Adrenal gland (tissue), 12 donors: ENCODE measurements around the gene C3. TPM values are rescaled to one million over a fixed set of nuclear protein-coding genes. Genes with fewer than 3 reads are reported as not detected.

Source experiments
- DNase-seq, 7 donors: peaks; one replicate each; pipeline ENCODE4 v3.0.0-alpha.2; 2019 to 2020
- H3K27ac ChIP-seq, 5 donors: fragments of 200-600 bp; sonication (generic) in 4 of 5; 1 replicate in 3 of 5; 2 replicates in 2 of 5; pipeline versions ENCODE4 v1.5.1 to v1.8.0; 2016 to 2020; ENCODE audit warnings: mild to moderate bottlenecking in 1 of 5
- H3K27me3 ChIP-seq: fragments of 200-600 bp; 2 replicates; pipeline ENCODE4 v1.8.0; 2021
- H3K36me3 ChIP-seq, 2 donors: fragments of 200-600 bp; replicated peaks in 1 of 2; 1 replicate in 1 of 2; 2 replicates in 1 of 2; pipeline versions ENCODE4 v1.5.1 to v1.8.0; 2018 to 2022
- H3K4me1 ChIP-seq, 2 donors: fragments of 200-600 bp; replicated peaks in 1 of 2; 1 replicate in 1 of 2; 2 replicates in 1 of 2; pipeline versions ENCODE4 v1.5.1 to v1.8.0; 2018 to 2021
- H3K4me3 ChIP-seq, 4 donors: fragments of 200-600 bp; sonication (generic) in 3 of 4; one replicate each; pipeline ENCODE4 v1.5.1; 2016 to 2018
- H3K9me3 ChIP-seq, 3 donors: fragments of 200-600 bp; sonication (generic) in 1 of 3; replicated peaks in 1 of 3; 1 replicate in 2 of 3; 2 replicates in 1 of 3; pipeline versions ENCODE4 v1.5.1 to v1.8.0; 2016 to 2021
- POLR2A ChIP-seq, 2 donors: fragments of 450-650 bp; IDR thresholded peaks; one replicate each; pipeline ENCODE4 v1.6.1; 2017; ENCODE audit warnings: antibody characterized with exemption in 2 of 2, mild to moderate bottlenecking in 2 of 2, moderate library complexity in 1 of 2
- WGBS, 4 donors: extraction: QIAGEN DNeasy Blood & Tissue Kit in 2 of 4; methylation state at CpG; one replicate each; pipeline versions ENCODE4 v1.1.5 to v1.1.7; 2013 to 2017; 5-methylcytosine and 5-hydroxymethylcytosine counted together
- intact Hi-C, 2 donors: fragments of 100-400 bp; cut with DNase I; formaldehyde crosslinking; loops; one replicate each; pipeline versions ENCODE4 v1.14.1 to v1.15.0; 2022 to 2023
- polyA plus RNA-seq, 3 donors: library from polyadenylated mRNA; stranded (reverse); fragments of 200-250 nt in 2 of 3; fragments of 350-450 nt in 1 of 3; fragmentation: Illumina TruSeq in 1 of 3; extraction: RNeasy Lipid Tissue Mini Kit (QIAGEN cat#74804) in 1 of 3; gene quantifications; one replicate each; pipeline ENCODE4 v1.2.3, GENCODE V29; 2013 to 2014
- total RNA-seq, 9 donors: library from RNA; depleted of rRNA in 4 of 9; stranded (reverse); fragments of >200 nt in 4 of 9; fragments of 120-200 nt in 1 of 9; fragmentation: NEBNext Ultra II Directional in 1 of 9; extraction: Animal tissue kit (Norgen Biotek cat#: 25700) in 1 of 9; gene quantifications; one replicate each; pipeline versions ENCODE4 v1.1.0 to v1.2.4, GENCODE V29; 2013 to 2023
- TF ChIP-seq, protein P1 (sequence below), 6 experiments: fragments of 450-650 bp in 4 of 6; fragments of 200-600 bp in 2 of 6; sonication (generic) in 1 of 6; IDR thresholded peaks; 1 replicate in 5 of 6; 2 replicates in 1 of 6; pipeline versions ENCODE4 v1.5.1 to v1.8.0; 2016 to 2021; ENCODE audit warnings: antibody characterized with exemption in 6 of 6, mild to moderate bottlenecking in 2 of 6, moderate library complexity in 1 of 6
- donor health status: healthy with polysubstance abuse.
- donor health status: Bipolar disorder and iron deficiency.
- donor health status: DM: yes; HTN: yes; CAD: no.
- donor health status: DM: no; HTN: no; CAD: no.
- donor health status: DM: no; HTN: no; CAD: no.
- donor health status: DM: yes; HTN: yes; CAD: no.

The C3 gene
- total and polyA plus RNA-seq, 12 donors = 2.4 to 5,179 (median 2,192) TPM

DNA sequence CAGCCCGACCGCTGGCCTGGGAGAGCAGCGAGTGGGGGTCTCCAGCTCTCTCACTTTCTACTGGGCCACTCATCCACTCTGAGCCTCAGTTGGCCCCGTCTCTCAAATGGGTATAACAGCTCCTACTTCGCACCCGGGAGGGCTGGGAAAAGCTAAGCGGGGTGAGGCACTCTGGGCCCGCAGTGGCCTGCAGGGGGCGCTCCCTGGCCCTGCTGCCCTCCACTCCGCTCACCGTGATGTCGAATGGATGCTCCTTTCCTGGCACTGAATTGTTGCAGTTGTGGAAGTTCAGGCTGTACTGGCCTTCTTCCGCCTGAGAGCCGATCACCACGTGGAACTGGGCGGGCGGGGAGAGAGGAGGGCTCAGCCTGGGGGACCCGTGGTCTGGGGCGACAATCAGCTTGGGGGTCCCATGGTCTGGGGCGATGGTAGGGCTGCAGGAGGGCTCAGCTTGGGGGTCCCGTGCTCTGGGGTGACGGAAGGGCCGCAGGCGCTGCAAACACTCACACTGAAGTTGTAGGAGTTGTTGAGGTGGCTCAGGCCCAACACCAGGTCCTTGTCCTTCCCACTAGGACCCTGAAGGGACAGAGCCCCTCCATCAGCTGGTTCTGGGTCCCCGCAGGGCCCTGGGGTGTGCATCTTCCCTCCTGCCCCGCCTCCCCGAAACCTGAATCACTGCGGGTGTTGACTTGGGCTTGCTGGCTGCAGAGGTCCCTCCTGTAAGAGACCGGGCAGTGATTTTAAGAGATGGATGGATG, 13.1 kb upstream of the C3 start:
- no peak overlapping the region for H3K27ac ChIP-seq
- intact Hi-C loops = loop anchor here in 1 of 2 donors (10.0 kb wide), 1 partner anchor 209 kb away; no protein-coding TSS in a partner anchor
- peaks cover 13 to 25% of the 10 kb centered on the region in 2 donors for H3K4me1 ChIP-seq
- no peak overlapping the region for H3K4me3 ChIP-seq
- no peaks in the 10 kb centered on the region for H3K9me3 ChIP-seq
- H3K36me3 ChIP-seq = peaks cover 0 to 19% of the 10 kb centered on the region in 2 donors
- TF ChIP-seq, protein P1, sequence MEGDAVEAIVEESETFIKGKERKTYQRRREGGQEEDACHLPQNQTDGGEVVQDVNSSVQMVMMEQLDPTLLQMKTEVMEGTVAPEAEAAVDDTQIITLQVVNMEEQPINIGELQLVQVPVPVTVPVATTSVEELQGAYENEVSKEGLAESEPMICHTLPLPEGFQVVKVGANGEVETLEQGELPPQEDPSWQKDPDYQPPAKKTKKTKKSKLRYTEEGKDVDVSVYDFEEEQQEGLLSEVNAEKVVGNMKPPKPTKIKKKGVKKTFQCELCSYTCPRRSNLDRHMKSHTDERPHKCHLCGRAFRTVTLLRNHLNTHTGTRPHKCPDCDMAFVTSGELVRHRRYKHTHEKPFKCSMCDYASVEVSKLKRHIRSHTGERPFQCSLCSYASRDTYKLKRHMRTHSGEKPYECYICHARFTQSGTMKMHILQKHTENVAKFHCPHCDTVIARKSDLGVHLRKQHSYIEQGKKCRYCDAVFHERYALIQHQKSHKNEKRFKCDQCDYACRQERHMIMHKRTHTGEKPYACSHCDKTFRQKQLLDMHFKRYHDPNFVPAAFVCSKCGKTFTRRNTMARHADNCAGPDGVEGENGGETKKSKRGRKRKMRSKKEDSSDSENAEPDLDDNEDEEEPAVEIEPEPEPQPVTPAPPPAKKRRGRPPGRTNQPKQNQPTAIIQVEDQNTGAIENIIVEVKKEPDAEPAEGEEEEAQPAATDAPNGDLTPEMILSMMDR (IDR thresholded peaks at IDR 0.05) = peak in 3 of 6 experiments; percentile 10 to 31 (median 12)
- no peak for TF ChIP-seq POLR2A (IDR thresholded peaks at IDR 0.05)
- no peaks in the 10 kb centered on the region for H3K27me3 ChIP-seq
- DNase-seq = no peak
- WGBS, 4 donors = 88 to 94% (median 90%) methylated on average over 11 to 29 of the region's 29 CpGs

DNA sequence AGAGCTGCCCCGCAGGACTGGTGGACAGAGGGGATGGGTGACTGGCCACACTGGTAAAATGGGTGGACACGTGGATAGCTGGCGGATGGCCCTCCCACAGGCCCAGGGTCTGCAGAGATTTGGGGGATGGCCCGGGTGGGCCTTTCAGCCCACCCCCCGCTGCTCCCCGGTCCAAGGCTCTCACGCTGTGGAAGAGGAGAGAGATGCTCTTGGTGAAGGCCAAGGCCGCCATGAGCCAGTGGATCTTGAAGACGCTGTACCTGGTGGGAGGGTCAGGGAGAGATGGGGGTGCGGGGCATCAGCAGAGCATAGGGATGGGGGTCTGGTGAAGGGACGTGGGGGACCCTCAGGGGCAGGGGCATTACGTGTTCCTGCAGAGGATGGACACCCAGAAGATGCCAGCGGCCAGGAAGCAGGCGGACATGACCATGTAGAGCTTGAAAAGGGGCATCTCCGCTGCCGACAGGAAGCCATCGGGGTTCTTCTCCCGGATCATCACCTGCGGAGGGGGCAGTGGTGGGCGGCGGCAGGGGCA, 12.4 kb upstream of the C3 start:
- WGBS, 4 donors = 85 to 92% (median 88%) methylated on average over 11 to 21 of the region's 21 CpGs
- Histone ChIP-seq H3K4me1 (peaks cover 6 to 19% of the 10 kb centered on the region in 2 donors), H3K9me3 (no peaks in the 10 kb centered on the region), H3K4me3 (no peak overlapping the region), H3K27ac (no peak overlapping the region), H3K27me3 (no peaks in the 10 kb centered on the region), H3K36me3 (peaks cover 0 to 19% of the 10 kb centered on the region in 2 donors)
- peak in 1 of 7 donors; percentile 27 for DNase-seq
- intact Hi-C loops = loop anchor here in 1 of 2 donors (10.0 kb wide), 1 partner anchor 208 kb away; no protein-coding TSS in a partner anchor
- no peak for TF ChIP-seq POLR2A (IDR thresholded peaks at IDR 0.05)
- TF ChIP-seq, protein P1 (IDR thresholded peaks at IDR 0.05) = no peak

DNA sequence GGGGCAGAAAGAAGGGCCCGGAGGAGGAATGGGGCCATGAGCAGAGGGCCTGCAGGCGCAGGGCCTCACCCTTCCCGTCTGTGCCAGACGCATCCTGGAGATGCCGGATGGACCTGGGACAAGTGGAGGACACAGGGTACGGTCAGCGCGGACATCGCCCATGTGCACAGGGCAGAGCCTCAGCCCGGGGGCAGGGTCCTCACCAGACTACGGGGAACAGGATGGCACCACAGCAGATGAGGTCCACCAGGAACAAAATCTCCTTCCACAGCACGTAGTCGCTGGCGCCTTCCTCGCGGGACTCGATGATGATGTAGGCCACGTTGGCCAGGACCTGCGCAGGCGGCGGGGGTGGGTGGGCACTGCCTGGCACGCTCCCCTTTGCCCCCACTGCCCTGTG, 11.4 kb upstream of the C3 start:
- TF ChIP-seq, protein P1 (IDR thresholded peaks at IDR 0.05) = no peak
- no peak for TF ChIP-seq POLR2A (IDR thresholded peaks at IDR 0.05)
- 87 to 93% (median 92%) methylated on average over 22 of the region's 22 CpGs for WGBS, 4 donors
- H3K27me3 ChIP-seq = no peaks in the 10 kb centered on the region
- DNase-seq = no peak
- intact Hi-C loops = loop anchor here in 1 of 2 donors (10.0 kb wide), 1 partner anchor 207 kb away; no protein-coding TSS in a partner anchor
- peaks cover 6 to 18% of the 10 kb centered on the region in 2 donors for H3K4me1 ChIP-seq
- H3K36me3 ChIP-seq = peaks cover 0 to 19% of the 10 kb centered on the region in 2 donors
- no peak overlapping the region for H3K4me3 ChIP-seq
- no peaks in the 10 kb centered on the region for H3K9me3 ChIP-seq
- no peak overlapping the region for H3K27ac ChIP-seq

DNA sequence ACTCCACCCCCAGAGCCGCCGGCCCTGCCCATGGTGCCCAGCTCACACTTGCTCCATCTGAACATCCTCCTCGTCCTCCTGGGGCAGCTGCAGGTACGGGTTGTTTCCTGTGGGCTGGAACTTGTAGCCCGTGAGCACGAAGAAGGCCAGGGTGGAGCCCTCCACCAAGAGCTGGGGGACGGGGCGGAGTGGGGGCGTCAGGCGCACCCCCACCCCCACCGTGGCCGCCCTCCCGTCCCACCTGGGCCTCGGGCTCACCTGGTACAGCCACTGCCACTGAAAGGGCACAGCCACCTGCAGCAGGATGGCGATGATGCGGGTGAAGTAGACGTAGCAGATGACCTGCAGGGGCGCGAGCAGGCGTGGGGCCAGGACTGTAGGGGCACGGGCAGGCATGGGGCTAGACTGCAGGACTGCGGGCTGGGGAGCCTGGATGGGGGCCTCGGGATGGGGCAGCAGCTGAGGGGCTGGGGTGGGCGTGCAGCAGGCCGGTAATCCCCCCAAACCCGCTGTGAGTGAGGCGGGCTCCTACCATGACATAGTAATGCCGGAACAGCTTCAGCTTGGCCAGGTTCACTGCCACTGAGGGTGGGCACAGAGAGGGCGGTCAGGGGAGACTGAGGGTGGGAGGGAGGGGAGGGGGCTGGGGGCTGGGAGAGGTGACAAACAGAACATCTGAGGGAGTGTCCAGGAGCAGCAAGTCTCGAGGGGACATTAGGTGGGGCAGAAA, 10.7 kb upstream of the C3 start:
- peak overlapping the region in 1 of 5 donors; percentile 65 for H3K27ac ChIP-seq
- TF ChIP-seq POLR2A (IDR thresholded peaks at IDR 0.05) = no peak
- TF ChIP-seq, protein P1 (IDR thresholded peaks at IDR 0.05) = no peak
- no peak overlapping the region for H3K4me3 ChIP-seq
- peaks cover 4 to 14% of the 10 kb centered on the region in 2 donors for H3K4me1 ChIP-seq
- no peaks in the 10 kb centered on the region for H3K27me3 ChIP-seq
- peak in 1 of 7 donors; percentile 25 for DNase-seq
- intact Hi-C loops = loop anchor here in 1 of 2 donors (10.0 kb wide), 1 partner anchor 206 kb away; no protein-coding TSS in a partner anchor
- WGBS, 4 donors = 90 to 94% (median 91%) methylated on average over 15 to 30 of the region's 30 CpGs
- peaks cover 0 to 19% of the 10 kb centered on the region in 2 donors for H3K36me3 ChIP-seq
- no peaks in the 10 kb centered on the region for H3K9me3 ChIP-seq
